HFF-Myc (cell line): ENCODE results near the gene CLEC4A.
A peak's percentile ranks its signal among the peaks of the same experiment; 100 is the strongest.

Experiments used
- DNase-seq: peaks from one replicate; pipeline ENCODE4 v3.0.0-alpha.2; 2011; ENCODE audit warnings: low read depth; ENCODE audit errors: extremely low read depth
- H3K4me3 ChIP-seq: replicated peaks from 2 replicates; pipeline ENCODE4 v1.5.1; 2011; ENCODE audit warnings: low read depth, mild to moderate bottlenecking, control low read depth, low read length
- TF ChIP-seq, protein P1 (sequence below): IDR thresholded peaks from 2 replicates; pipeline ENCODE4 v1.5.1; 2012; ENCODE audit warnings: mild to moderate bottlenecking, low read depth, low read length, control low read depth; ENCODE audit errors: missing control alignments

Gene CLEC4A

DNA sequence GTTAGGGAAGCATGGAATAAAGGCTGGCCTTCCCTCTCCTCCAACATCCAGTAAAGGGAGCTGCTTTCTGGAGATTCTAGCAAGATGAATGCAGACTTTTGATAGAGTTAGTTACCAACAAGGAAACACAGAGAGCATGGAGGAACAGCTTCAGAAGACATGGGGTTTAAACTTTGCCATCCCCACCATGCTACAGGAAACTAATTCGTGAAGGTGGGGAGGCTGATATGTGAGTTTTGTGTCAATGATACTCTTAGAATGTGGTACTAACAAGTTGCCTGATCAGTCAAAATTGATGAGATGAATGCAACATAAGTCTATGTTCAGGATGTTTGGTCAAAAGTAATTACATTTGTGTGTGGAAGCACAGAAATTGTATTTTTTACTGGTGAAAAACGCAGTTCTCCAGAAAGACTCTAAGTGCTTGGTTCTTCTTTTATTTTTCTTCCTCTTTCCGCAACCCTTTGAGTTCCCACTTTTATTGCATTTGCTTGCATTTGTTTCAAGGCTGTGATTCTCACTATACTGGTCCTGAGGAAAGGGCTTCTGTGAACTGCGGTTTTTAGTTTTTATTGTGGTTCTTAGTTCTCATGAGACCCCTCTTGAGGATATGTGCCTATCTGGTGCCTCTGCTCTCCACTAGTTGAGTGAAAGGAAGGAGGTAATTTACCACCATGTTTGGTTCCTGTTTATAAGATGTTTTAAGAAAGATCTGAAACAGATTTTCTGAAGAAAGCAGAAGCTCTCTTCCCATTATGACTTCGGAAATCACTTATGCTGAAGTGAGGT is at the start of gene CLEC4A:
TSS of gene CLEC4A (plus strand) at position 494 of the 789 bp plus-strand sequence. CDS start at position 756, 262 bp downstream.
- no peak within 1 kb of the TSS for H3K4me3 ChIP-seq
- TF ChIP-seq, protein P1, sequence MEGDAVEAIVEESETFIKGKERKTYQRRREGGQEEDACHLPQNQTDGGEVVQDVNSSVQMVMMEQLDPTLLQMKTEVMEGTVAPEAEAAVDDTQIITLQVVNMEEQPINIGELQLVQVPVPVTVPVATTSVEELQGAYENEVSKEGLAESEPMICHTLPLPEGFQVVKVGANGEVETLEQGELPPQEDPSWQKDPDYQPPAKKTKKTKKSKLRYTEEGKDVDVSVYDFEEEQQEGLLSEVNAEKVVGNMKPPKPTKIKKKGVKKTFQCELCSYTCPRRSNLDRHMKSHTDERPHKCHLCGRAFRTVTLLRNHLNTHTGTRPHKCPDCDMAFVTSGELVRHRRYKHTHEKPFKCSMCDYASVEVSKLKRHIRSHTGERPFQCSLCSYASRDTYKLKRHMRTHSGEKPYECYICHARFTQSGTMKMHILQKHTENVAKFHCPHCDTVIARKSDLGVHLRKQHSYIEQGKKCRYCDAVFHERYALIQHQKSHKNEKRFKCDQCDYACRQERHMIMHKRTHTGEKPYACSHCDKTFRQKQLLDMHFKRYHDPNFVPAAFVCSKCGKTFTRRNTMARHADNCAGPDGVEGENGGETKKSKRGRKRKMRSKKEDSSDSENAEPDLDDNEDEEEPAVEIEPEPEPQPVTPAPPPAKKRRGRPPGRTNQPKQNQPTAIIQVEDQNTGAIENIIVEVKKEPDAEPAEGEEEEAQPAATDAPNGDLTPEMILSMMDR = no peak
- no peak for DNase-seq

DNA sequence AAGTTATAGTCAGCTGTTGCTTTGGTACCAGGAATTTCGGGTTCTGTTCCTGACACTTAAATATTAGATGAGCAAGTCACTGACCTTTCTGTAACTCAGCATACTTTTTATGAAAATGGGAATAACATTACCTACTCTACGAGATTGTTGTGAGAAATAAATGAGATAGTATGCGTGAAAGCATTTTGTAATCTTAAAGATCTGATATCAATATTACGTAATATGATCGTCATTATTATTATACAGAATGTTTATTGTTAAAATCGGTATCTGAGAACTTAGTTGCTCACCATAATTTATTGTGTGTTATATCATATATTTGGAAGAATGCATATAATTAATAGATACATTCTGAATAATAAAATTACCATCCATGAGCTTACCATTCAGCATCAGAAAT is 47.5 kb upstream of the CLEC4A start:
- no peak for DNase-seq
- no peak overlapping the region for H3K4me3 ChIP-seq
- TF ChIP-seq, protein P1 = no peak

DNA sequence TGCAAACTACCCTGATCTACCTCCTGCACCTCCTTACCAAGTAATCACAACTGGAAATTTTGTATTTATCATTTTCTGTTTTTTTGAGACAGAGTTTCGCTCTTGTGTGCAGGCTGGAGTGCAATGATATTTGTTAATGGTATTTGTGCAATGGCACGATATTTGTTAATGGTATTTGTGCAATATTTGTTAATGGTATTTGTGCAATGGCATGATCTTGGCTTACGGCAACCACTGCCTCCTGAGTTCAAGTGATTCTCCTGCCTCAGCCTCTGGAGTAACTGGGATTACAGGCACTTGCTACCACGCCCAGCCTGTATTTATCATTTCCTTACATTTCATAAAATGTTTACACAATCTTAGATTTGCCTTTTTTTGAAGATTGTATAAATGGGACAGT is 47.1 kb upstream of the CLEC4A start:
- H3K4me3 ChIP-seq = no peak overlapping the region
- TF ChIP-seq, protein P1 = no peak
- DNase-seq = no peak

DNA sequence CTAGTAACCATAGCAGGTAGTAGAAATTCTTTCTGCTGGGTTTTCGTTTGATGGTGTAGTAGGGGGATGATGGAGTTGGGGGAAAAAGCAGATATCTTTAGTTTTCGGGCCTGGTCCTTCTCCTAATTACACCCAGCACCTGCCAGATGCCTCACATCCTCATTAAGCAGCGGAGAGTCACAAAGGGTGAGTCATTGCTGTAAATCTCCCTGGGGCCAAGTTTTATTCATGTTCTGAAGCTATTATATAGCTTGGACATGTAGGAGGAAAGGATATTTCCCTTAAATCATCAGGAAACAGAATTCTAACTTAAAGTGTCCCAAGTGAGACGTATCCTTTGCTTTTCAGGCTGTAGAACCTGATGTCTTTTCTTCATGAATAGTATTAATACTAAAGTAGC is 46.2 kb upstream of the CLEC4A start:
- H3K4me3 ChIP-seq = no peak overlapping the region
- TF ChIP-seq, protein P1 = no peak
- peak; percentile 43 for DNase-seq

DNA sequence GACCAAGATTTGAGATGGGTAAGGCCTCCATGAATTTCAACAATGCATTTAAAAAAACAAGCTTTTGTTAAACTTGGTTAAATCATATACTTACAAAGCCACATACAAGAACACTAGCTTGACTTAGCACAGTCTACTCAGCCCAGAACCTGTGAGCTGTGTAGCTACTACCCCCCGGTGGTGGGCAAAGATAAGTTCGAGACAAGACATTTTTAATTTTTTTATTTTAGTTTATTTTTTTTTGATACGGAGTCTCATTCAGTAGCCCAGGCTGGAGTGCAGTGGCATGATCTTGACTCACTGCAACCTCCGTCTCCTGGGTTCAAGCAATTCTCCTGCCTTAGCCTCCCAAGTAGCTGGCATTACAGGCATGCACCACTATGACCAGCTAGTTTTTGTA is 45.0 kb upstream of the CLEC4A start:
- H3K4me3 ChIP-seq = no peak overlapping the region
- TF ChIP-seq, protein P1 = peak; percentile 55
- DNase-seq = peak; percentile 56

DNA sequence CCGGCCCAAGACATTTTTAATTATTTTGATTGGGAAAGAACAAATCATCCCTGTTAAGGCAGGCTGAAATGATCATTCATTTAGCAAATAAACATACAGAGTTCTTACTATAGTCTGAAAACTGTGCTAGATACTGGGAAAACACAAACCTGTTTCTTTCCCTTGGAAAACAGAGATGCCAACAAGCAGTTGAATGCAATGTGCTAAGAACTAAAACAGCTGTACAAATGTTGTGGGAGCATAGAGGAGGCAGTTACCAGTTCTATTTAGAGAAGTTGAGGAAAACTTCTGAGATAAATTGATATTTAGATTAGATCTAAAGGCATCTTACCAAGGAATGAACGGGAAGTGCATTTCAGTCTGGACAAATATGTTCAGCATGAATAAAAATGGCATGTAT is 44.5 kb upstream of the CLEC4A start:
- TF ChIP-seq, protein P1 = no peak
- no peak for DNase-seq
- no peak overlapping the region for H3K4me3 ChIP-seq
